Subcutaneous abdominal adipose tissue (tissue), 5 donors: ENCODE data around the gene AFF4.
A peak's percentile ranks its signal among the peaks of the same experiment; 100 is the strongest.
"Not testable (repeated sequence)": the region's sequence is repeated elsewhere in the genome, so short reads cannot be mapped to it uniquely, and the experiment has no call there.

Experiments used
- H3K27ac ChIP-seq: one replicate; pipeline ENCODE4 v1.7.0; 2013; ENCODE audit warnings: low read depth, mild to moderate bottlenecking, inconsistent platforms, low read length, moderate library complexity
- H3K27me3 ChIP-seq, 5 donors: one replicate each; pipeline ENCODE4 v1.7.0; 2013; ENCODE audit warnings: low read length in 5 of 5, inconsistent platforms in 1 of 5; ENCODE audit not compliant: control insufficient read depth in 5 of 5, insufficient read depth in 4 of 5
- H3K36me3 ChIP-seq, 5 donors: one replicate each; pipeline ENCODE4 v1.7.0; 2013; ENCODE audit warnings: low read length in 5 of 5; ENCODE audit not compliant: control insufficient read depth in 5 of 5, insufficient read depth in 5 of 5
- H3K4me1 ChIP-seq, 5 donors: one replicate each; pipeline ENCODE4 v1.7.0; 2013; ENCODE audit warnings: low read length in 5 of 5, mild to moderate bottlenecking in 3 of 5, moderate library complexity in 1 of 5; ENCODE audit not compliant: control insufficient read depth in 5 of 5, insufficient read depth in 5 of 5
- H3K4me3 ChIP-seq, 5 donors: one replicate each; pipeline ENCODE4 v1.7.0; 2013; ENCODE audit warnings: low read length in 5 of 5, low read depth in 1 of 5
- H3K9ac ChIP-seq, 5 donors: one replicate each; pipeline ENCODE4 v1.7.0; 2013; ENCODE audit warnings: low read length in 5 of 5, mild to moderate bottlenecking in 4 of 5, moderate library complexity in 3 of 5
- H3K9me3 ChIP-seq, 5 donors: one replicate each; pipeline ENCODE4 v1.7.0; 2013; ENCODE audit warnings: low read length in 5 of 5; ENCODE audit not compliant: control insufficient read depth in 5 of 5
- donor health status: healthy.
- donor health status: healthy.
- donor health status: healthy.
- donor health status: healthy.
- donor health status: healthy.

Gene AFF4

DNA sequence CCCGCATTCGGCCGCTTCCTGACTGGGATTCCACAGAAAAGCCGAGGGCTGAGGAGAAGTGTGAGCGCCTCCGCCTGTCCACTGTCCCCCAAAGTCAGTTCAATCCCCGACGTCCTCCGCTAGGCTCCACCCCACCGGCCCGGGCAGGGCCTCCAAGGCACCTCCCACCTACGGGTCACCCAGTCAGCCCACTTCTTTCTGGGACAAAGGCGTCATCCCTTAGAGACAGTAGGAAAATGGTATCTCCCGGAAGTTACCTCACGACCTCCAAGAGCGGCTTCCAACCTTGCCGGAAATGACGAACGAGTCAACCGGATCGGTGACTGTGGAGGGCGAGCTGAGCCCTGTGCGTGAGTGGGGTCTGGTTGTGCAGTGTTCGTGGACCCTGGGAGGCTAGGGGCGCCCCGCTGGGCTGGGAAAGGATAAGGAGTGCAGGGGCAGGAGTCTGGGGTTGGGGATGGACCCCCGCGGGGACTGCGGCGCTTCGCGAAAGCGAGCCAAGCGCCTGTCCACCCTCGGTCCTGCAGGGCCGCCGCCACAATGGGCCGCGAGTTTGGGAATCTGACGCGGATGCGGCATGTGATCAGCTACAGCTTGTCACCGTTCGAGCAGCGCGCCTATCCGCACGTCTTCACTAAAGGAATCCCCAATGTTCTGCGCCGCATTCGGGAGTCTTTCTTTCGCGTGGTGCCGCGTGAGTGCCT is 96.9 kb downstream of the AFF4 start, which contains the start of the genes GDF9 and UQCRQ:
GDF9 (minus strand) TSS at position 128 of the 704 bp plus-strand sequence. CDS start 1,936 bp downstream, outside the sequence.
UQCRQ (plus strand) TSS at position 301 of the 704 bp plus-strand sequence; CDS start at position 541, 240 bp downstream.
- Histone ChIP-seq H3K27ac (peak within 1 kb of the TSS; percentile 94), H3K4me3 (peak within 1 kb of the TSS; percentile 68 to 92 (median 81)), H3K27me3 (no peaks in the 10 kb centered on the region), H3K9ac (peak within 1 kb of the TSS; percentile 70 to 95 (median 82)), H3K36me3 (peaks cover 0 to 27% (median 16%) of the 10 kb centered on the region in 5 donors), H3K4me1 (peaks cover 0 to 25% (median 15%) of the 10 kb centered on the region in 5 donors), H3K9me3 (no peaks in the 10 kb centered on the region)

- H3K4me3 ChIP-seq, result peak overlapping the region; percentile 58 to 92 (median 81)
- H3K4me1 ChIP-seq, result peaks cover 0 to 25% (median 15%) of the 10 kb centered on the region in 5 donors
- no peaks in the 10 kb centered on the region for H3K9me3 ChIP-seq
- H3K27ac ChIP-seq, result peak overlapping the region; percentile 94
- H3K36me3 ChIP-seq, result peaks cover 0 to 22% (median 16%) of the 10 kb centered on the region in 5 donors
- no peaks in the 10 kb centered on the region for H3K27me3 ChIP-seq
- H3K9ac ChIP-seq, result peak overlapping the region; percentile 12 to 95 (median 82)
These were observed 97.6 kb downstream of the AFF4 start for GRCh38 chr5:132865668-132866341.

GRCh38 chr5:132860742-132861141 is 102.7 kb downstream of the AFF4 start:
- H3K9ac ChIP-seq, result no peak overlapping the region
- no peaks in the 10 kb centered on the region for H3K36me3 ChIP-seq
- H3K27me3 ChIP-seq, result no peaks in the 10 kb centered on the region
- H3K4me1 ChIP-seq, result peaks cover 0 to 5% (median 3%) of the 10 kb centered on the region in 5 donors
- no peak overlapping the region for H3K27ac ChIP-seq
- H3K9me3 ChIP-seq, result no peaks in the 10 kb centered on the region
- no peak overlapping the region for H3K4me3 ChIP-seq

DNA sequence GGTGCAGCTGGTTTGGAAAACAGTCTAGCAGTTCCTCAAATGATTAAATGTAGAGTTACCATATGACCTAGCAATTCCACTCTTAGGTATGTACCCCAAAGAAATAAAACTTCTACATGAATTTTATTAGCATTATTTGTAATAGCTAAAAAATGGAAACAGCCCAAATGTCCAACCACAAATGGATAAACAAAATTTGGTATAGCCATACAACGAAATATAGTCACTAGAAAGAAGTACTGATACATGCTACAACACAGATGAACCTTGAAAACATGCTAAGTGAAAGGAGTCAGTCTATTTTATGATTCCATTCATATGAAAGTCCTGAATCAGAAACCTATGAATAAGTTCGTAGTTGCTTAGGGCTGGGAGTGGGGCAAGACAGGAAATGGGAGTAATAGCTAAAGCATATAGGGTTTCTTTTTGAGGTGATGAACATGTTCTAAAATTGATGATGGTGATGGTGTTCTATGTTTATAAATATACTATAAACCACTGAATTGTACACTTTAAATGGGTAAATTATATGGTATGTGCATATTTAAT is 103.5 kb downstream of the AFF4 start:
- no peak overlapping the region for H3K27ac ChIP-seq
- no peak overlapping the region for H3K9ac ChIP-seq
- H3K27me3 ChIP-seq, result peaks cover 0 to 3% (median 0%) of the 10 kb centered on the region in 5 donors
- no peaks in the 10 kb centered on the region for H3K9me3 ChIP-seq
- no peaks in the 10 kb centered on the region for H3K36me3 ChIP-seq
- H3K4me3 ChIP-seq, result no peak overlapping the region
- H3K4me1 ChIP-seq, result no peaks in the 10 kb centered on the region

- Histone ChIP-seq H3K27ac (no peak overlapping the region), H3K4me3 (no peak overlapping the region), H3K9ac (no peak overlapping the region), H3K9me3 (no peaks in the 10 kb centered on the region), H3K27me3 (peaks cover 0 to 3% (median 0%) of the 10 kb centered on the region in 5 donors), H3K36me3 (no peaks in the 10 kb centered on the region), H3K4me1 (no peaks in the 10 kb centered on the region)
These were observed 107.4 kb downstream of the AFF4 start for GRCh38 chr5:132856011-132856410.

DNA sequence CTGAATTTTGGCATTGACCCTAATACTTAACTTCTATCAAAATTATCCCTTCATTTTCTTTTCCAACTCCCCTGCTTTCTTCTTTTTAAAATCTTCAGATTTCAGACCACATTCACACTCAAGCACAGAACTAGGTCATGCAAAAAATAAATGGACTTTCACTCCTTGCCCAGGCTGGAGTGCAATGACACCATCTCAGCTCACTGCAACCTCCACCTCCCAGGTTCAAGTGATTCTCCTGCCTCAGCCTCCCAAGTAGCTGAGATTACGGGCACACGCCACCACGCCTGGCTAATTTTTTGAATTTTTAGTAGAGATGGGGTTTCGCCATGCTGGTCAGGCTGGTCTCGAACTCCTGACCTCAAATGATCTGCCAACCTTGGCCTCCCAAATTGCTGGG is 108.4 kb downstream of the AFF4 start:
- not testable (repeated sequence) for H3K9ac ChIP-seq, H3K27ac ChIP-seq

DNA sequence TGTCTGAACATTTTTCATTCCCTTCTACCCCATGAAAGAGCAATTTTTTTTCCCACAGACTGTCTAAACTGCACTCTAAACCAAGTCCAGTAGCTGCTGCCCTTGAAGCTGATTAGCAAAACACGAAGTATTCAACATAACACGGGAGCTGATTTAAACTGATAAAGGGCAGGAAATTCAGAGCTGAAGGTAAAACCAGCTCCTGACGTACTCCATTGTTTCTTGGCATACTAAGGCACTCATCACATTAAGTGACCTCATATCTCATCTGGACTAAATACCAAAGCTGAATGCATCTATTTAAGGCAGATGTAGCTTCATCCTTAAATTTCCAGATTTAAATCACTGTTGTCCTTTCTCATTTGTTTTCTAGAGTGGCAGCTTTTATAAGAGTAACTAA is 109.1 kb downstream of the AFF4 start:
- no peak overlapping the region for H3K4me3 ChIP-seq
- H3K36me3 ChIP-seq, result no peaks in the 10 kb centered on the region
- H3K9ac ChIP-seq, result no peak overlapping the region
- H3K27me3 ChIP-seq, result peaks cover 0 to 3% (median 0%) of the 10 kb centered on the region in 5 donors
- H3K9me3 ChIP-seq, result no peaks in the 10 kb centered on the region
- no peak overlapping the region for H3K27ac ChIP-seq
- H3K4me1 ChIP-seq, result no peaks in the 10 kb centered on the region

More for the DNA sequence above, 108.4 kb downstream of the AFF4 start:
- H3K4me3 ChIP-seq, H3K27me3 ChIP-seq, H3K9me3 ChIP-seq, H3K36me3 ChIP-seq, H3K4me1 ChIP-seq: not testable (repeated sequence)

GRCh38 chr5:132853790-132854189 is 109.6 kb downstream of the AFF4 start:
- H3K9ac ChIP-seq, result no peak overlapping the region

DNA sequence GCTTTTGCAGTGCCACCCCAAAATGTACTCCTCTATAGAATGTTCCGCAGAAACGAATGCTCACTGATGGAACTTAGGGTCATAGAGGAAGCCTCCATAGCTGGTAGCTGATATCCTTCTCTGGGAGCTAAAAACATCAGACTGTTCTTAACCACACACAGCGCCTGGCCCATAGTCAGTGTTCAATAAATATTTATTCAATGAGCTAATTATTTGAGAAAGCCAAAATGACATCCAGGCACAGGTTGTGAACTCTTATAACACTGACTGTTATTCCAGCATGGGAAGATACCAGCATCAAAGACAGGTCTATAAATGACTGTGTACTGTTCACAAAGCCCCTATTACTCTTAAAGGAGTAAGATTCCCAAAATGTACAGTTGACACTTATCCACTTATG is 110.1 kb downstream of the AFF4 start:
- no peaks in the 10 kb centered on the region for H3K4me1 ChIP-seq
- H3K27ac ChIP-seq, result no peak overlapping the region

More at GRCh38 chr5:132853790-132854189, 109.6 kb downstream of the AFF4 start:
- H3K27me3 ChIP-seq, result peaks cover 0 to 3% (median 0%) of the 10 kb centered on the region in 5 donors
- no peak overlapping the region for H3K27ac ChIP-seq
- no peaks in the 10 kb centered on the region for H3K36me3 ChIP-seq
- no peaks in the 10 kb centered on the region for H3K4me1 ChIP-seq
- no peaks in the 10 kb centered on the region for H3K9me3 ChIP-seq
- no peak overlapping the region for H3K4me3 ChIP-seq

DNA sequence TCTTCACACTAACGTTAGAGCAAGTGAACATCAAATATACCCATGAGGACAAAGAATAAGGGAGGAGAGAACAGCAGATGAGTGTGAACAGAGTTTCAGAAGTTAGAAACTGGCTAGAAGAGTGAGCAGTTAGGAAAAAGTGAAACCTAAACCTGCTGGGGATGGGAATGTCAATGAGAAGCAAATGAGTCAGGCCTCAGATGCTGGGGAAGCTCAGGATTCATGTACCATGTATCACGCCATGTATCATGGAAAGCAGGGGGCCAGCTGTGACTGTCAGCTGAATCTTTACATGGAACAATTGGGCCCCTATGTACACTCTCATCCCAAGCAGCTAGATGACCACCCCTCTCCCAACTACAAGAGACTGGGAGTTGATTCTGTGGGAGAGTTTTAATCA is 113.4 kb downstream of the AFF4 start:
- Histone ChIP-seq H3K9me3 (no peaks in the 10 kb centered on the region), H3K36me3 (no peaks in the 10 kb centered on the region), H3K4me3 (no peak overlapping the region), H3K27ac (no peak overlapping the region), H3K27me3 (no peaks in the 10 kb centered on the region), H3K4me1 (no peaks in the 10 kb centered on the region), H3K9ac (no peak overlapping the region)

More for the DNA sequence above, 110.1 kb downstream of the AFF4 start:
- Histone ChIP-seq H3K9me3 (no peaks in the 10 kb centered on the region), H3K9ac (no peak overlapping the region), H3K4me3 (no peak overlapping the region), H3K36me3 (no peaks in the 10 kb centered on the region), H3K27me3 (peaks cover 0 to 3% (median 0%) of the 10 kb centered on the region in 5 donors)
